NK-92 treated with Interleukin-12 subunit alpha and Interleukin-12 subunit beta, amount 100 ng/mL, for 24 hours (cell line): ENCODE results near the gene TXNRD1.
"Not testable (repeated sequence)": the region's sequence is repeated elsewhere in the genome, so short reads cannot be mapped to it uniquely, and the experiment has no call there.

Experiments
- DNase-seq: peaks from one replicate; lab custom pipeline; 2025; lab: John Stamatoyannopoulos, UW

The TXNRD1 gene

DNA sequence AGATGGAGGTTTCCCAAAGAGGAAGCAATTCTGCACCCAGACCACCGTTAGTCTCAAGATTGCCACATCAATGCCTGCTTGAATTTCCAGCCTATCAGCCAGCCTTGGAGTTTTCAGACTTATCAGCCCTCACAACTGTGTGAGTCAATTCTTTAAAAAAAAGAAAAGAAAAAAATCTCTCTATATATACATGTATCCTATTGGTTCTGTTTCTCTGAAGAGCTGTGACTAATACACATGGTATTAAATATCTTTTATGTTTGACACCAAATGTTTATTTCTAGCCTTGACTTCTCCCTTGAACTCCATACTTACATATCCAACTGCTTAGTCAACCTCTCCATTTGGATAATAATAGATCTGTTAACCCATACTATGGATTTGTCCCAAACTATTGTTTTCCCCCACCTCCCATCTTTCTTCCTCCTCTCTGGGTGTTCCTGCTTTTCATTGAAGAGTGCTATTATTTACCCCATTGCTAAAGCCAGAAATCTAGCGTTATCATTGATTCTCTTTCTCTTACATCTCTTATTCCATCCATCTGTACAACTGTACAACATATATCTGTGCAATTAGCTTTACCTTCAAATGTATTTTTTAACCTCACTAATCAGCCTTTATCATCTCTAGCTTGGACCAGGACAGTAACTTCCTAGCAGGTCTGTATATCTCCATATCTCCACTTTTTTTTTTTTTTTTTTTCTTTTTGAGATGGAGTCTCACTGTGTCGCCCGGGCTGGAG lies 65.3 kb downstream of the TXNRD1 start:
- no peak for DNase-seq

DNA sequence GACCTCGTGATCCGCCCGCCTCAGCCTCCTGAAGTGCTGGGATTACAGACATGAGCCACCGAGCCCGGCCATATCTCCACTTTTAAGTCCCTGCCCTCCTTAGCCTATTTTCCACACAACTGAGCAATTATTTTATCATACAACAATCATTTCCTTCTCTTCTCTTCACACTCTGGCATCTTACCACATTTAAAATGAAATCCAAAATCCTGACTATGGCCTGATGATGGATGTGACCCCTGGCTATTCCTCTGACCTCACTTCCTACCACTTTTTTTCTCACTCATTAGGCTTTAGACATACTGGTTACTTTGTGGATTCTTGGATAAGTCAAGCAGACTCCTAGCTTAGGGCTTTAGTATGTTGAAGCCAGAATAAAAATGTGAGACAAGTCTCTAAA lies 66.1 kb downstream of the TXNRD1 start:
- DNase-seq = no peak

GRCh38 chr12:104282109-104282508 lies 66.5 kb downstream of the TXNRD1 start:
- DNase-seq = no peak

GRCh38 chr12:104285740-104286515 lies 70.3 kb downstream of the TXNRD1 start:
- DNase-seq = no peak

- DNase-seq = peak; percentile 78
Observed at GRCh38 chr12:104286516-104287482, 71.2 kb downstream of the TXNRD1 start.

- DNase-seq = peak; percentile 65
Observed at GRCh38 chr12:104288635-104289274, 73.2 kb downstream of the TXNRD1 start.

DNA sequence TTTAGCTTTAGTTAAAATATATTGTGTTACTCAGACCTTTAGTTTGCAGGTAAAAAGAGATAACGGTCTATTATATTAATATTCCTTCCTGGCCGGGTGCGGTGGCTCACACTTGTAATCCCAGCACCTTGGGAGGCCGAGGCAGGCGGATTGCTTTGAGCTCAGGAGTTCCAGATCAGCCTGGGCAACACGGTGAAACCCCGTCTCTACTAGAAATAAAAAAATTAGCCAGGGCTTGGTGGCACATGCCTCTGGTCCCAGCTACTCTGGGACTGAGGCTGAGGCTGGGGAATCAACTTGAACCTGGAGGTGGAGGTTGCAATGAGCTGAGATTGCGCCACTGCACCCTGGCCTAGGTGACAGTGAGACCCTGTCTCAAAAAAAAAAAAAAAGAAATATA lies 74.7 kb downstream of the TXNRD1 start:
- DNase-seq = no peak

GRCh38 chr12:104290855-104291254 lies 75.3 kb downstream of the TXNRD1 start:
- DNase-seq = no peak

DNA sequence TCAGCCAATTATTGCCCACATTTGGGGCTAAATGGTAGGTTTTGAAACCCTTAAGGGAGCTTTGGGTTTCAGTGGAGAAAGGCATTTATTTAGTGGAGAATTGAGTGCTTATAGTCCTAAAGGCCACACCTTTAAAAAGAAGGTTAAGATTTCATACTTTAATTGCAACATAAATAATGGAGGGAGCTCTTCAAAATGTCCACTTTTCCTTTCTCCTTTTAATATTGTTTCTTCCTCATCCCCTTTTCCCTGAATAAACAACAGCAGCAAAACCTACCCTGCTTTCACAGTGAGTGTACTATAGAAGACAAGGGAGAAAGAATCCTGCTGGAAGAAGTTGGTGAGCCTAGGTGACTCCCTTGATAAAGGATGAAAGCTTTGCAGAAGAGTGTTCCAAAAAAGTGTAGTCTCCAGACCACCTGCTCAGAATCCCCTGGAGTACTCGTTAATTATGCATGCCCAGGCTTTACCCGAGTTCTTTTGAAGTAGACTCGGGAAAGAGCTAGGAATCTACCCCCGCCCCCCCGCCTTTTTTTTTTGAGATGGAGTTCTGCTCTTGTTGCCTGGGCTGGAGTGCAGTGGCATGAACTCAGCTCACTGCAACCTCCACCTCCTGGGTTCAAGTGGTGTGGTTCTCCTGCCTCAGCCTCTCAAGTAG lies 76.4 kb downstream of the TXNRD1 start:
- no peak for DNase-seq

GRCh38 chr12:104292872-104293794 lies 77.6 kb downstream of the TXNRD1 start:
- no peak for DNase-seq

DNA sequence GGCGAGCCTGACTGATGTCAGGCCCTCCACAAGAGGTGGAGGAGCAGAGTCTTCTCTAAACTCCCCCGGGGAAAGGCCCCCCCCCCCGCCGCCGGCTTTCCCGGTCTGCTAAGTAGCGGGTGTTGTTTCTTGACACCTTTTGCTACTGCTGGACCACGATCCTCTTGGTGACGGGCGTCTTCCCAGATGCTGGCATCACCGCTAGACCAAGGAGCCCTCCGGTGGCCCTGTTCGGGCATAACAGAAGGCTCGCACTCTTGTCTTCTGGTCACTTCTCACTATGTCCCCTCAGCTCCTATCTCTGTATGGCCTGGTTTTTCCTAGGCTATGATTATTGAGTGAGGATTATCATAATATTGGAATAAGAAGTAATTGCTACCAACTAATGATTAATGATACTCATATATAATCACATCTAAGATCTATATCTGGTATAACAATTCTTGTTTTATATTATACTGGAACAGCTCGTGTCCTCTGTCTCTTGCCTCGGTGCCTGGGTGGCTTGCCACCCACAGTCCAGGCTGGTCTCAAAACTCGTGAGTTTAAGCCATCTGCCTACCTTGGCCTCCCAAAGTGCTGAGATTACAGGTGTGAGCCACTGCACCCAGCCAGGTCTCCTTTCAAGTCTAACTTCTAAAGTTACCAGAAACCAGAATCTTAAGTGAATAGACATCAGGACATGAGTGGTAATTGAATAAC lies 78.7 kb downstream of the TXNRD1 start:
- not testable (repeated sequence) for DNase-seq

- no peak for DNase-seq
Observed at GRCh38 chr12:104294927-104295668, 79.5 kb downstream of the TXNRD1 start.

- no peak for DNase-seq
Observed at GRCh38 chr12:104295954-104296353, 80.4 kb downstream of the TXNRD1 start.

- DNase-seq = no peak
Observed at GRCh38 chr12:104296718-104297117, 81.1 kb downstream of the TXNRD1 start.

DNA sequence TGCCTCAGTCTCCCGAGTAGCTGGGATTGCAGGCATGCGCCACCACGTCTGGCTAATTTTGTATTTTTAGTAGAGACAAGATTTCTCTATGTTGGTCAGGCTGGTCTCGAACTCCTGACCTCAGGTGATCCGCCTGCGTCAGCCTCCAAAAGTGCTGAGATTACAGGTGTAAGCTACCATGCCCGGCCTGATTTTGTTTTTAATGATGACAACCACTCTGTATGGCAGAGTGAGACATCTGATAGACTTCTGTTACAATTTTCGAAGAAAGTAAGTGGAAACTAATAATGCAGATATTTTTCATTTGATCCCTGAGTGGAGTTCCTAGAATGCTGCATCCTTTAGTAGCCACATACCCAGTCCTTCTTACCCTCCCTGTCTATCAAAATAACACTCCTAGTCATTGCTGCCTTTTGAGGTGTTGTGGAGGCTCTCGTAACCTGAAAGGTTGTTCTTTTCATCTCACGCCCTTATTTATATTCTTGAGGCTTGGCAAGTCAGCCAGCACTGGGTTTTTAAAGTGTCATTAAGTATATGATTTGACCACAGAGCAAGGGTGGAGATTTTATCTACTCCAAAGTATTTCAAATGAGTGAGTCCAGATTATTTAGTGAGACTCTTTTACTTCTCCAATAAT lies 82.0 kb downstream of the TXNRD1 start:
- no peak for DNase-seq

DNA sequence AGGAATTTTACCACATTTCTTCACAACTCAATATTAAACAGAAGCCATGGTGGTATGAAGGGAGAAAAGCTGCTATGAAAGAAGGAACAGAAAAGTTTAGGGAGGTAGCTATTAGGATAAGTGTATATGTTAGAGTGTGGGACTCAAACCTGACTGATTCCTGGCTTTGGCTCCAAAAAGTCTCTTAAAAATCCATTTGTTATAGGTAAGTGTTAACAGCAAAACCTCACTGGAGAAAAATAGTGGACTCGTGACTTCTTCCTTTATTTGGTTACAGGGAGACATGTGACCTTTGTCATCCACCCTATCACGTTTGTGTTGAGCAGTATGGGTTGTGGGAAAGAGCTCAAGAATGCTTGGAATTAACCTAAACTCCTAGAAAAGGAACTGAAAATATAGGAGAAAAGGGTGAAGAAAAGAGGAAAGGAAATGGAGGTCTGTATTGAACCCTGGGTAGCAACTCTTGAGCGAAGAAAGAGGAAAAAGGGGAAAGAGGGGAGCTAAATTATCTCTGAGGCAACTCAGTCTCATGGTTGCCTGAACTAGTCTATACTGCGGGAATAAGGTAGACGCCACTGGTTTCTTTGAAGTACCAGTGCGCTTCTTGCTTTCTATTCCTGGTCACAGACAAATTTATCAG lies 84.4 kb downstream of the TXNRD1 start:
- DNase-seq = no peak

GRCh38 chr12:104303538-104304151 lies 88.1 kb downstream of the TXNRD1 start, which contains the start of gene EID3:
TSS of gene EID3 (plus strand) at chr12:104303739. CDS start at chr12:104303935, 196 bp downstream.
- DNase-seq = peak; percentile 60
